ENCODE results near the gene EVPLL. TPM values are rescaled to one million over a fixed set of nuclear protein-coding genes. Genes with fewer than 3 reads are reported as not detected.
"Not testable (repeated sequence)": the region's sequence is repeated elsewhere in the genome, so short reads cannot be mapped to it uniquely, and the experiment has no call there.

The EVPLL gene
- total and polyA plus RNA-seq, 2 of the 4 experiments (the other 2 are of a cell fraction) = not detected

DNA sequence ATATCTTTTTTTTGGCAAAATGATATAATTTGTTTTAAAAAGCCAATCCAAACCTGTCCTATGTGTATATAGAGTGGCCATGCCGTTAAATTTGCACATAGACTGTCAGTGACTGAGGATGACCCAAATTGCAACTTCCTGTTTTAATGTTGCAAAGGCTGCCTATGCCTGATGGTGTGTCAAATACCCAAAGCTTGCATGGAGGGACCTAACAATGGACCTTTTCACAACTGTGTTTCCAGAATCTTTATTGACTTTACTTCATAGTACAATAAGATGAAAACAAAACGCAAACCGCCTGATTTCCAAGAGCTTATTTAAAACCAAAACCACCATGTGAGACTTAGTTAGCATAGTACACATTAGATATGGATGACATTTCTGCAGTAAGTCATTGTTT lies 31.3 kb downstream of the EVPLL start:
- H3K27ac ChIP-seq (ENCODE audit: insufficient read depth, low read length); H3K18ac ChIP-seq (ENCODE audit: low read depth, low read length); H2BK20ac ChIP-seq (ENCODE audit: low read depth, low read length); H3K14ac ChIP-seq (replicated peaks; ENCODE audit: low read depth, low read length); H3K4me1 ChIP-seq (ENCODE audit: control insufficient read depth, insufficient read depth, low read length); H4K5ac ChIP-seq (ENCODE audit: low read depth, low read length); CTCF ChIA-PET; H4K91ac ChIP-seq (ENCODE audit: insufficient read depth, low read depth, low read length); H4K20me1 ChIP-seq (ENCODE audit: insufficient read depth, low read length); H3K23ac ChIP-seq (ENCODE audit: low read depth, low read length); POLR2A ChIA-PET (ENCODE audit: unreplicated experiment); H3K4me3 ChIP-seq (ENCODE audit: insufficient read depth, low read depth, low read length); dilution Hi-C loops (cut with HindIII; ENCODE audit: low sequenced_read_pairs, unreplicated experiment); H3K9ac ChIP-seq (ENCODE audit: low read depth, low read length); H4K8ac ChIP-seq (ENCODE audit: low read depth in 2 of 2, low read length in 2 of 2); H3K4me2 ChIP-seq (ENCODE audit: low read depth, low read length); H3K27me3 ChIP-seq (ENCODE audit: control insufficient read depth, insufficient read depth, low read length); H2AK5ac ChIP-seq (ENCODE audit: low read depth, low read length); H2AFZ ChIP-seq (replicated peaks; ENCODE audit: low read length, poor library complexity); H3K4ac ChIP-seq (ENCODE audit: low read depth, low read length); H3K36me3 ChIP-seq (ENCODE audit: control insufficient read depth, insufficient read depth, low read length); H2BK120ac ChIP-seq (ENCODE audit: low read depth, low read length); H2AK9ac ChIP-seq (replicated peaks; ENCODE audit: low read depth, low read length, poor library complexity); ATAC-seq (ENCODE audit: low read depth); intact Hi-C loops (cut with micrococcal nuclease); H2BK5ac ChIP-seq (ENCODE audit: low read depth, low read length, poor library complexity, severe bottlenecking); H3K56ac ChIP-seq (ENCODE audit: extremely low read depth, insufficient read depth, low read length); in situ Hi-C loops (cut with MboI; ENCODE audit: low sequenced_read_pairs); H3K9me1 ChIP-seq (ENCODE audit: insufficient read depth, low read length); H3K9me3 ChIP-seq (ENCODE audit: control insufficient read depth, insufficient read depth, low read length); DNase-seq; H2BK15ac ChIP-seq (ENCODE audit: low read depth, low read length); BruUV-seq (replicated peaks); H3K79me1 ChIP-seq (ENCODE audit: low read depth in 1 of 2, low read length in 2 of 2): not testable (repeated sequence)
- WGBS, 2 experiments (ENCODE audit: extremely low coverage in 2 of 2, insufficient read length in 1 of 2) = no CpG with 5 or more reads among the region's 3 CpGs

DNA sequence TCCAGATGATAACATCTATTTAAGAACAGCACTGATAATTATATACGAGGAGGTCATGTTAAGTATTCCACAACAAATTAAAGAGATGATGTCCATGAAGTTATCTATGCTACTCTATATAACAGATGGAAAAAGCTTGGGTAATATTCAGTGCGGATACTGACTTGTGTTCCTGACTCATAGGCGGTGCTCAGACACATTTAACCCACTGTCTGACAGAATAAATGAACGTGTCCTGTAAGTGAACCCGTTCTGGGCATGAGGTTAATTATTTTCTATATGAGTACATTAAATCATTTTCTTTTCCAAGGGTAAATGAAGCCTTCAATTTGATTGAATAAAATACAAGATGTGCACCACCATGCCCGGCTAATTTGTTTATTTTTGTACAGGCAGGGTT lies 31.7 kb downstream of the EVPLL start:
- H3K56ac ChIP-seq (ENCODE audit: extremely low read depth, insufficient read depth, low read length); H2BK120ac ChIP-seq (ENCODE audit: low read depth, low read length); H3K18ac ChIP-seq (ENCODE audit: low read depth, low read length); H4K8ac ChIP-seq (ENCODE audit: low read depth in 2 of 2, low read length in 2 of 2); H4K20me1 ChIP-seq (ENCODE audit: insufficient read depth, low read length); BruUV-seq (replicated peaks); H3K9me1 ChIP-seq (ENCODE audit: insufficient read depth, low read length); intact Hi-C loops (cut with micrococcal nuclease); H2AFZ ChIP-seq (replicated peaks; ENCODE audit: low read length, poor library complexity); POLR2A ChIA-PET (ENCODE audit: unreplicated experiment); in situ Hi-C loops (cut with MboI; ENCODE audit: low sequenced_read_pairs); H3K4me2 ChIP-seq (ENCODE audit: low read depth, low read length); H3K4me3 ChIP-seq (ENCODE audit: insufficient read depth, low read depth, low read length); H2BK15ac ChIP-seq (ENCODE audit: low read depth, low read length); H4K91ac ChIP-seq (ENCODE audit: insufficient read depth, low read depth, low read length); H3K27me3 ChIP-seq (ENCODE audit: control insufficient read depth, insufficient read depth, low read length); H3K14ac ChIP-seq (replicated peaks; ENCODE audit: low read depth, low read length); H3K9me3 ChIP-seq (ENCODE audit: control insufficient read depth, insufficient read depth, low read length); CTCF ChIA-PET; H3K79me1 ChIP-seq (ENCODE audit: low read depth in 1 of 2, low read length in 2 of 2); H3K4ac ChIP-seq (ENCODE audit: low read depth, low read length); H2BK20ac ChIP-seq (ENCODE audit: low read depth, low read length); H3K27ac ChIP-seq (ENCODE audit: insufficient read depth, low read length); H3K9ac ChIP-seq (ENCODE audit: low read depth, low read length); dilution Hi-C loops (cut with HindIII; ENCODE audit: low sequenced_read_pairs, unreplicated experiment); H2AK5ac ChIP-seq (ENCODE audit: low read depth, low read length); H2AK9ac ChIP-seq (replicated peaks; ENCODE audit: low read depth, low read length, poor library complexity); H2BK5ac ChIP-seq (ENCODE audit: low read depth, low read length, poor library complexity, severe bottlenecking); H3K36me3 ChIP-seq (ENCODE audit: control insufficient read depth, insufficient read depth, low read length); H4K5ac ChIP-seq (ENCODE audit: low read depth, low read length); H3K23ac ChIP-seq (ENCODE audit: low read depth, low read length); H3K4me1 ChIP-seq (ENCODE audit: control insufficient read depth, insufficient read depth, low read length); ATAC-seq (ENCODE audit: low read depth): not testable (repeated sequence)
- WGBS, 2 experiments (ENCODE audit: extremely low coverage in 2 of 2, insufficient read length in 1 of 2) = no CpG with 5 or more reads among the region's 6 CpGs
- DNase-seq = peak; percentile 30
